Activated B cell treated with CpG ODN at 0.5 μM for 24 hours (primary cell): ENCODE results near the gene XAB2. TPM values are rescaled to one million over a fixed set of nuclear protein-coding genes. Genes with fewer than 3 reads are reported as not detected.
A peak's percentile ranks its signal among the peaks of the same experiment; 100 is the strongest.

ENCODE experiments used
- ATAC-seq: fragments of 200-7000 bp; cut with Tn5 transposase; one replicate; pipeline ENCODE4 v1.10.0; 2021; ENCODE audit warnings: low read depth, mild to moderate bottlenecking, moderate library complexity
- CTCF ChIA-PET: fragments of 350-600 bp; sonication (Branson Sonifier 250); formaldehyde crosslinking; loops from one replicate; lab custom pipeline; 2021; ENCODE audit warnings: antibody characterized with exemption; lab: Charles Lee
- POLR2A ChIA-PET: fragments of 350-600 bp; sonication (Branson Sonifier 250); formaldehyde crosslinking; loops from one replicate; lab custom pipeline; 2021; ENCODE audit warnings: antibody characterized with exemption; lab: Charles Lee
- DNase-seq: peaks from one replicate; pipeline ENCODE4 v3.0.0; 2022
- H3K27ac Mint-ChIP-seq: one replicate; pipeline ENCODE4 v1.8.0; 2020; ENCODE audit warnings: mixed read lengths
- H3K27me3 Mint-ChIP-seq: one replicate; pipeline ENCODE4 v1.8.0; 2021; ENCODE audit warnings: mixed read lengths
- H3K36me3 Mint-ChIP-seq: one replicate; pipeline ENCODE4 v1.8.0; 2021; ENCODE audit warnings: low read depth, mixed read lengths
- H3K4me1 Mint-ChIP-seq: one replicate; pipeline ENCODE4 v1.8.0; 2021; ENCODE audit warnings: mixed read lengths
- H3K4me3 Mint-ChIP-seq: one replicate; pipeline ENCODE4 v1.8.0; 2020; ENCODE audit warnings: mild to moderate bottlenecking, mixed read lengths
- H3K9me3 Mint-ChIP-seq: one replicate; pipeline ENCODE4 v1.8.0; 2020; ENCODE audit warnings: mixed read lengths
- intact Hi-C: fragments of 100-400 bp; cut with micrococcal nuclease; formaldehyde crosslinking; loops from one replicate; pipeline ENCODE4 v1.15.1; 2024
- total RNA-seq: library from RNA; stranded (reverse); gene quantifications from 2 replicates; pipeline ENCODE4 v1.2.3, GENCODE V29; 2022
- TF ChIP-seq, protein P1 (sequence below): fragments of 200-600 bp; IDR thresholded peaks from one replicate; pipeline ENCODE4 v1.8.0; 2022; ENCODE audit warnings: antibody characterized with exemption, mild to moderate bottlenecking

XAB2 gene
- total RNA-seq, 1 donor from 2014 or later = 51.8 TPM

DNA sequence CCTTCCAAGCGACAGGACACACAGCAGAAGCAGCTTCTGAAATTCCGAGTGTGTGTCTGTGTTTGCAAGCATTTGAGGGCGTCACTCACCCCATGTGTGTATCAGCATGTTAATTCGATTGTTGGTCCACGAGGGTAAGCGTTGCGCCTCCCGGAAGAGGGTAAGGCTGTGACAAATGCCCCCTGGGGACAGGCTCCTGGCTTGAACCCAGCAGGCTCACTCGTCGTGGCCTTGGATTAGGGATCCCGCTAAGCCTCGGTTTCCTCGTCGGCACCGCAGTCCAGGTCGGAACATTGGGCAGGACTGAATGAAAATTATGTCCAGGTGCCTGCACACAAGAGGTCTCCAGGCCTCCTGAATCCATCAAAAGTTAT lies 7.0 kb upstream of the XAB2 start:
- ATAC-seq (no peak), DNase-seq (no peak)
- Mint-ChIP-seq H3K4me3 (peak overlapping the region; percentile 86), H3K27me3 (no peaks in the 10 kb centered on the region), H3K36me3 (peaks cover 24% of the 10 kb centered on the region), H3K9me3 (no peaks in the 10 kb centered on the region), H3K27ac (peak overlapping the region; percentile 90), H3K4me1 (peaks cover 36% of the 10 kb centered on the region)
- CTCF ChIA-PET = no interaction called here
- intact Hi-C loops = loop anchor here (2.0 kb wide), 2 partner anchors 16 to 102 kb away; partner anchors contain the start of gene PNPLA6
- TF ChIP-seq, protein P1, sequence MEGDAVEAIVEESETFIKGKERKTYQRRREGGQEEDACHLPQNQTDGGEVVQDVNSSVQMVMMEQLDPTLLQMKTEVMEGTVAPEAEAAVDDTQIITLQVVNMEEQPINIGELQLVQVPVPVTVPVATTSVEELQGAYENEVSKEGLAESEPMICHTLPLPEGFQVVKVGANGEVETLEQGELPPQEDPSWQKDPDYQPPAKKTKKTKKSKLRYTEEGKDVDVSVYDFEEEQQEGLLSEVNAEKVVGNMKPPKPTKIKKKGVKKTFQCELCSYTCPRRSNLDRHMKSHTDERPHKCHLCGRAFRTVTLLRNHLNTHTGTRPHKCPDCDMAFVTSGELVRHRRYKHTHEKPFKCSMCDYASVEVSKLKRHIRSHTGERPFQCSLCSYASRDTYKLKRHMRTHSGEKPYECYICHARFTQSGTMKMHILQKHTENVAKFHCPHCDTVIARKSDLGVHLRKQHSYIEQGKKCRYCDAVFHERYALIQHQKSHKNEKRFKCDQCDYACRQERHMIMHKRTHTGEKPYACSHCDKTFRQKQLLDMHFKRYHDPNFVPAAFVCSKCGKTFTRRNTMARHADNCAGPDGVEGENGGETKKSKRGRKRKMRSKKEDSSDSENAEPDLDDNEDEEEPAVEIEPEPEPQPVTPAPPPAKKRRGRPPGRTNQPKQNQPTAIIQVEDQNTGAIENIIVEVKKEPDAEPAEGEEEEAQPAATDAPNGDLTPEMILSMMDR = no peak
- POLR2A ChIA-PET = interaction anchor here (1.6 kb wide), 1 partner anchor 284 kb away, joined by 5 read pairs; the partner anchor contains the start of gene SNAPC2

DNA sequence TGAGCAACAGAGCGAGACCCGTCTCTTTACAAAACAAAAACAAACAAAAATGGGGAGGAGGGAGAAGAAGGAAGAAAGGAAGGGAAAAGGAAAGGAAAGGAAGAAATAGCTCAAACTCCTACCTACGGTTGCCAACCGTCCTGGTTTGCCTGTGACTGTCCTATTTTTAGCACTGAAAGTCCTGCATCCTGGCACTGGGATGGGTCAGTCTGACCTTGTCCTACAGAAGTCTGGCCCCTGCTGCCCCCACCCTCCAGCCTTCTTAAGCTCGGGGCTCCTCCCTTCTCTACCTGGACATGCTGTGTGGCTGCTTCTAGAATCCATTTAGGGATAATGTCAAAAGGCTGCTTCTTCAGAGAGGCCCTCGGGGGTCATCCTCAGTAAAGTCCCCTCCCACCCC lies 6.3 kb upstream of the XAB2 start:
- intact Hi-C loops = loop anchor here (2.0 kb wide), 2 partner anchors 17 to 101 kb away; partner anchors contain the start of gene PNPLA6
- H3K4me1 Mint-ChIP-seq = peaks cover 40% of the 10 kb centered on the region
- ChIA-PET POLR2A (no interaction called here), CTCF (no interaction called here)
- DNase-seq (no peak), ATAC-seq (no peak)
- H3K9me3 Mint-ChIP-seq = no peaks in the 10 kb centered on the region
- peak overlapping the region; percentile 86 for H3K4me3 Mint-ChIP-seq
- TF ChIP-seq, protein P1 = no peak
- H3K27me3 Mint-ChIP-seq = no peaks in the 10 kb centered on the region
- H3K27ac Mint-ChIP-seq = no peak overlapping the region
- peaks cover 24% of the 10 kb centered on the region for H3K36me3 Mint-ChIP-seq

DNA sequence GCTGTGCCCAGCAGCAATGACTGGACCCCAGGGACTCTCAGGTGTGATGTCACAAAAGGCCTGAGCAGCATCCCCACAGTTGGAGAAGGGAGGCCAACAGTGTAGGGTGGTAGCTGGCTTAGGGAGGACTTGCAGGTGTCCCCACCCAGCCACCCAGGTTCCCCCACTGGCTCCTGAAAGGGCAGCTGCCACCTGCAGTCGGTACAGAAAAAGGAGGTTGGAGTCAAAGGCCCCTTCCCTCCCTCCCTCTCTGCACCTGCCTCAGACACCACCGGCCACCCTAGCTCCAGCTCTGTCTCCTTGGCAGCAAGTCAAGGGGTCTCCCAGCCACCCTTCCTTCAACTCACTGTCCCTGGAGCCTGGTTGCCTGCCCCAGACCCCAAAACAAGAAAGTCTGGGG lies 4.4 kb upstream of the XAB2 start, which contains the start of gene PCP2:
Gene PCP2, minus strand, starts transcription at position 22 of the 400 bp plus-strand sequence. CDS start 262 bp downstream, outside the sequence.
- POLR2A ChIA-PET = no interaction called here
- DNase-seq (no peak), ATAC-seq (no peak)
- intact Hi-C loops = no loop called here
- CTCF ChIA-PET = no interaction called here
- no peak within 1 kb of the TSS for H3K4me3 Mint-ChIP-seq
- no peaks in the 10 kb centered on the region for H3K27me3 Mint-ChIP-seq
- H3K27ac Mint-ChIP-seq = no peak within 1 kb of the TSS
- peaks cover 48% of the 10 kb centered on the region for H3K4me1 Mint-ChIP-seq
- peaks cover 18% of the 10 kb centered on the region for H3K36me3 Mint-ChIP-seq
- H3K9me3 Mint-ChIP-seq = no peaks in the 10 kb centered on the region
- TF ChIP-seq, protein P1 = no peak

DNA sequence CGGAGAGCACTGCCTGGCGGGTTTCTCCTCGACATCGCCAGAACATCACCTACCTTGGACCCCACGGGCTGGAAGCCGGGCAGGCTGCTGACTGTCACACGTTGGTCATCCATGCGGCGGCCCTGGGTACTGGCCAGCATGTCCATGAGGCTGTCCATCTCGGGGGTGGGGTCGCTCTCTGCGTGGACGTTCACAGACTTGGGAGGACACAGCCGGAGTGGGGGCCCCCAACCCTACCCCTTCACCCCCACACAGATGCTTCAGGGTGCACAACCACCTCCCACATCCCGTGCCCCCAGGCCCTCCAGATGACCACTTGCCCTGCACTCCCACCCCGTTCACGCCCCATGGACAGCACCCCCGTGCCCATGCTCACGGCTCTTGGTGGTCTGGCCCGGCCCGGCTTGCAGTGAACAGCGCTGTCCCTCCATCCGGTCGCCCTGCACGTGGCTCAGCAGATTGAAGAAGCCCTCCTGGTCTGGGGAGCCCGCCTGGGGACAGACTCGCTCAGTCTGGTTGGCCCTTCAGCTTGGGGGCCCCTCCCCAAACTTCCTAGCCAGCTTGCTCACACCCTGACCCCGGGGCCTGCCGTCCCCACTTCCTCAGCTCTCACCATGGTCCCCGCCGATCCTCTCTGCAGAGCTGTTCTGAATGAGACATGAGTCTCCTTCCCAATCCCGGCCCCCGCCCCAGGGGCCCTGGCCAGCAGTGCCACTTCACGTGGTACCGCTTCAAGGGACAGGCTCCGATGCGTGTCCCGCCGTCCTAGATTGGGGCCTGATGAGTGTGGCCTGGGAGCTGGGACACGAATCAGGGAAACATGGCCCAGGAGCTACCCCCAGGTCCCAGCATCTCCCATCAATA lies 3.2 kb upstream of the XAB2 start:
- no peak overlapping the region for H3K27ac Mint-ChIP-seq
- no peak overlapping the region for H3K4me3 Mint-ChIP-seq
- TF ChIP-seq, protein P1 = no peak
- H3K9me3 Mint-ChIP-seq = no peaks in the 10 kb centered on the region
- peaks cover 48% of the 10 kb centered on the region for H3K4me1 Mint-ChIP-seq
- H3K36me3 Mint-ChIP-seq = peaks cover 18% of the 10 kb centered on the region
- H3K27me3 Mint-ChIP-seq = no peaks in the 10 kb centered on the region
- intact Hi-C loops = no loop called here
- no peak for ATAC-seq
- DNase-seq = no peak
- ChIA-PET POLR2A (no interaction called here), CTCF (no interaction called here)

DNA sequence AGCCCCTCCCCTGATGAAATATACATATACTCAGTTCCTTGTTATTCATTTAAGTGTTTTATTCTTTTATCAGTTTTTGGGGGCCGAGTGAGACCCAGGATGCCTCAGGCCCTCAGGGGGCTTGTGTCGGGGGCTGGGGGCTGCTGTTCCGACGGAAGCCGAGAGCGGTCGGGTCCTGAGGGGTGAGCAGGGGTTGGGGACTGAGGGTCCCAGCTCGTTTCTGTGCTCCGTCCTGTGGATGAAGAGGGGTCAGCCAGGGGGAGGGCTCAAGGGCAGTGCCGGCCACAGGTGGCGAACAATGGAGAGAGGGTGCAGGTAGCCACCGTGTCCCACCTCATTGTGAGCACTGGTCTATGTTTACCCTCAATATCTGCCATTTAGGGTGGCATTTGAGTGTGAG lies 2.2 kb upstream of the XAB2 start:
- intact Hi-C loops = no loop called here
- Mint-ChIP-seq H3K4me3 (no peak overlapping the region), H3K27me3 (no peaks in the 10 kb centered on the region), H3K9me3 (no peaks in the 10 kb centered on the region), H3K27ac (no peak overlapping the region), H3K36me3 (peaks cover 24% of the 10 kb centered on the region), H3K4me1 (peaks cover 45% of the 10 kb centered on the region)
- CTCF ChIA-PET = no interaction called here
- POLR2A ChIA-PET = interaction anchor here (0.7 kb wide), 1 partner anchor 289 kb away, joined by 3 read pairs; no protein-coding TSS in a partner anchor
- DNase-seq = no peak
- TF ChIP-seq, protein P1 = no peak
- no peak for ATAC-seq
